SK-N-SH (cell line): Measurements from ENCODE around the gene CENPE. TPM values are rescaled to one million over a fixed set of nuclear protein-coding genes. Genes with fewer than 3 reads are reported as not detected.

Source experiments
- CTCF ChIA-PET: fragments of 300-600, 350-600 bp; formaldehyde crosslinking; extraction: SDS; loops from one replicate; lab custom pipeline; 2021; lab: Yijun Ruan, JAX
- POLR2A ChIA-PET: fragments of 350-600 bp; sonication (Branson Sonifier 250); formaldehyde crosslinking; extraction: SDS; loops from one replicate; lab custom pipeline; 2020; ENCODE audit warnings: antibody characterized with exemption, inconsistent platforms; lab: Yijun Ruan, JAX
- DNase-seq: peaks from one replicate; pipeline ENCODE4 v3.0.0; 2012
- H2AFZ ChIP-seq: fragments of 200-600 bp; sonication (generic); 2 replicates; pipeline ENCODE4 v1.8.1; 2016; ENCODE audit warnings: antibody characterized with exemption, mild to moderate bottlenecking, low read depth
- H3F3A ChIP-seq: fragments of 200-600 bp; sonication (generic); replicated peaks from 2 replicates; pipeline ENCODE3; 2016; ENCODE audit warnings: antibody characterized with exemption, mild to moderate bottlenecking; ENCODE audit not compliant: insufficient read depth
- H3K27ac ChIP-seq, 2 experiments: fragments of 200-500 bp in 1 of 2; fragments of 200-600 bp in 1 of 2; sonication (Bioruptor generic) in 1 of 2; sonication (generic), shearing (Covaris generic) in 1 of 2; 2 replicates each; pipeline versions ENCODE4 v1.5.1 to v1.6.1; 2014 to 2016; ENCODE audit warnings: low read depth in 2 of 2, inconsistent platforms in 1 of 2, low read length in 1 of 2, mild to moderate bottlenecking in 1 of 2, mixed read lengths in 1 of 2
- H3K27me3 ChIP-seq: fragments of 200-600 bp; sonication (generic), shearing (Covaris generic); 2 replicates; pipeline ENCODE4 v1.6.1; 2016; ENCODE audit warnings: mixed run types; ENCODE audit not compliant: insufficient read depth
- H3K36me3 ChIP-seq, 2 experiments: fragments of 200-500 bp in 1 of 2; fragments of 200-600 bp in 1 of 2; sonication (Bioruptor generic) in 1 of 2; sonication (generic) in 1 of 2; replicated peaks in 1 of 2; 2 replicates each; pipeline versions ENCODE3 to v1.5.1; 2014 to 2016; ENCODE audit warnings: low read length in 1 of 2, mild to moderate bottlenecking in 1 of 2; ENCODE audit not compliant: insufficient read depth in 2 of 2, control insufficient read depth in 1 of 2
- H3K4me1 ChIP-seq, 2 experiments: fragments of 200-500 bp in 1 of 2; fragments of 200-600 bp in 1 of 2; sonication (Bioruptor generic) in 1 of 2; sonication (generic), shearing (Covaris generic) in 1 of 2; 2 replicates each; pipeline versions ENCODE4 v1.5.1 to v1.6.1; 2014 to 2016; ENCODE audit warnings: low read depth in 1 of 2, low read length in 1 of 2, mixed run types in 1 of 2; ENCODE audit not compliant: insufficient read depth in 2 of 2, control insufficient read depth in 1 of 2
- H3K4me2 ChIP-seq: fragments of 200-600 bp; sonication (generic), shearing (Covaris generic); 2 replicates; pipeline ENCODE4 v1.6.1; 2017; ENCODE audit warnings: mixed run types
- H3K4me3 ChIP-seq, 2 experiments: fragments of 200-500 bp in 1 of 2; fragments of 200-600 bp in 1 of 2; sonication (Bioruptor generic) in 1 of 2; sonication (generic), shearing (Covaris generic) in 1 of 2; 2 replicates each; pipeline versions ENCODE4 v1.5.1 to v1.8.1; 2014 to 2016; ENCODE audit warnings: low read depth in 2 of 2, inconsistent platforms in 1 of 2, low read length in 1 of 2, mild to moderate bottlenecking in 1 of 2, mixed read lengths in 1 of 2, moderate library complexity in 1 of 2
- H3K79me2 ChIP-seq: fragments of 200-600 bp; sonication (generic); 2 replicates; pipeline ENCODE4 v1.8.1; 2017; ENCODE audit warnings: mild to moderate bottlenecking; ENCODE audit not compliant: insufficient read depth
- H3K9ac ChIP-seq: fragments of 200-600 bp; sonication (generic); 2 replicates; pipeline ENCODE4 v1.6.1; 2017; ENCODE audit warnings: mixed run types
- H3K9me2 ChIP-seq: fragments of 200-600 bp; sonication (generic); 2 replicates; pipeline ENCODE4 v1.6.1; 2017; ENCODE audit warnings: mixed run types
- H3K9me3 ChIP-seq: fragments of 200-600 bp; sonication (generic); 2 replicates; pipeline ENCODE4 v1.6.1; 2017; ENCODE audit warnings: mixed run types, mild to moderate bottlenecking, moderate library complexity
- H4K20me1 ChIP-seq: fragments of 200-600 bp; sonication (generic); 2 replicates; pipeline ENCODE4 v1.6.1; 2017; ENCODE audit warnings: mild to moderate bottlenecking, mixed run types; ENCODE audit not compliant: insufficient read depth
- FOSL2 ChIP-seq: IDR thresholded peaks from 2 replicates; pipeline ENCODE4 v1.4.0; 2012; ENCODE audit warnings: low read depth, mild to moderate bottlenecking, moderate library complexity, borderline replicate concordance
- JUND ChIP-seq: IDR thresholded peaks from 2 replicates; pipeline ENCODE4 v1.4.0; 2012
- MXI1 ChIP-seq: IDR thresholded peaks from 2 replicates; pipeline ENCODE4 v1.6.1; 2012; ENCODE audit warnings: mild to moderate bottlenecking, low read depth, low read length, improper control_type of control experiment
- TCF12 ChIP-seq: IDR thresholded peaks from 2 replicates; pipeline ENCODE4 v1.4.0; 2012
- WGBS: methylation state at CpG from one replicate; pipeline ENCODE4 v1.1.6; 2017; ENCODE audit warnings: low lambda C conversion rate; 5-methylcytosine and 5-hydroxymethylcytosine counted together
- polyA plus RNA-seq, 3 experiments: library from polyadenylated mRNA; depleted of rRNA; stranded (reverse); fragments of >200 nt; gene quantifications; 2 replicates each; pipeline ENCODE4 v1.2.3, GENCODE V29; 2012
- TF ChIP-seq, protein P1 (sequence below): IDR thresholded peaks from 2 replicates; pipeline ENCODE4 v1.6.1; 2012; ENCODE audit warnings: mild to moderate bottlenecking, low read depth, low read length, moderate library complexity
- TF ChIP-seq, protein P2 (sequence below): fragments of 200-600 bp; sonication (generic); IDR thresholded peaks from 2 replicates; pipeline ENCODE4 v1.6.1; 2017; ENCODE audit warnings: antibody characterized with exemption, mild to moderate bottlenecking, moderate library complexity
- TF ChIP-seq, protein P3 (sequence below): fragments of 150-350 bp; IDR thresholded peaks from 2 replicates; pipeline ENCODE4 v1.6.1; 2016; ENCODE audit warnings: mild to moderate bottlenecking, low read depth, low read length

CENPE gene
- polyA plus RNA-seq, 1 of the 3 experiments (the other 2 are of a cell fraction): 1.7 TPM

DNA sequence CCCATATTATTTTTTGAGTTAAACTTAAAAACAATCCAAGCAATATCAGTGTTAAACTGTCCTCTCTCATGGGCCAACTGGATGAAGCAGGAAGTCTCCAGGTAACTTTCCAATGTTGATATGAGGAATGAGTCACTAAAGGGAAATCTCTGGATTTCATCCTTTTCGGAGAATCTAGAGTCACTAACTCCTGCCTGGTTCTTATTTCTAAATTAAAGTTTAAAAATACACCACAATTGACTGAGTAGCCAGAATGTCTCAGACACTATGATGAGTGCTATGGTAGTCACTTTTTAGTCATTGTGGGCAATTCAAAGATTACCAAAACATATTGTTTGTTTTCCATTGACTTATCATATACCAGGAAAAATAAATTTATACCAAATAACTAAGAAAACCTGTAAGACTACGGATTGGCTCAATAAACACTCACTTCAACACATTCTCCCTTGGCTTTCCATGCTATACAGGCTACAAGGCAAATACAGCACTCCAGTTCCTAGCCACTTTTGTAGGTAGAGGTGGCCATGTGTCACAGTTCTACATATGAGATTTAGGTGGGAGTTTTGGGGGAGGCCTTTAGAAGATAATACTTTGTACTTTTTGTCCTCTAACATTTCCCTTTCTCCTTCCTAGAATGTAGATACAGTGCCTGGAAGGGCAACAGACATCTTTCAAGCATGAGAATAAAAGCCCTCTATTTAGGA lies 130.1 kb downstream of the CENPE start:
- 51% methylated on average over 2 of the region's 2 CpGs for WGBS
- Histone ChIP-seq H2AFZ (no peak overlapping the region), H3K79me2 (peaks cover 37% of the 10 kb centered on the region), H3K9me2 (no peaks in the 10 kb centered on the region), H3K9me3 (no peaks in the 10 kb centered on the region), H3K36me3 (peaks cover 10 to 26% of the 10 kb centered on the region in 2 experiments), H3K4me1 (peaks cover 0 to 7% of the 10 kb centered on the region in 2 experiments; a peak in 1 of 4 replicates), H3K4me3 (no peak overlapping the region), H4K20me1 (no peaks in the 10 kb centered on the region), H3K27ac (no peak overlapping the region; a peak in 1 of 4 replicates), H3K9ac (no peak overlapping the region), H3K4me2 (no peak overlapping the region), H3F3A (peaks cover 7% of the 10 kb centered on the region), H3K27me3 (no peaks in the 10 kb centered on the region)
- POLR2A ChIA-PET: no interaction called here
- CTCF ChIA-PET: no interaction called here
- TF ChIP-seq, protein P1, sequence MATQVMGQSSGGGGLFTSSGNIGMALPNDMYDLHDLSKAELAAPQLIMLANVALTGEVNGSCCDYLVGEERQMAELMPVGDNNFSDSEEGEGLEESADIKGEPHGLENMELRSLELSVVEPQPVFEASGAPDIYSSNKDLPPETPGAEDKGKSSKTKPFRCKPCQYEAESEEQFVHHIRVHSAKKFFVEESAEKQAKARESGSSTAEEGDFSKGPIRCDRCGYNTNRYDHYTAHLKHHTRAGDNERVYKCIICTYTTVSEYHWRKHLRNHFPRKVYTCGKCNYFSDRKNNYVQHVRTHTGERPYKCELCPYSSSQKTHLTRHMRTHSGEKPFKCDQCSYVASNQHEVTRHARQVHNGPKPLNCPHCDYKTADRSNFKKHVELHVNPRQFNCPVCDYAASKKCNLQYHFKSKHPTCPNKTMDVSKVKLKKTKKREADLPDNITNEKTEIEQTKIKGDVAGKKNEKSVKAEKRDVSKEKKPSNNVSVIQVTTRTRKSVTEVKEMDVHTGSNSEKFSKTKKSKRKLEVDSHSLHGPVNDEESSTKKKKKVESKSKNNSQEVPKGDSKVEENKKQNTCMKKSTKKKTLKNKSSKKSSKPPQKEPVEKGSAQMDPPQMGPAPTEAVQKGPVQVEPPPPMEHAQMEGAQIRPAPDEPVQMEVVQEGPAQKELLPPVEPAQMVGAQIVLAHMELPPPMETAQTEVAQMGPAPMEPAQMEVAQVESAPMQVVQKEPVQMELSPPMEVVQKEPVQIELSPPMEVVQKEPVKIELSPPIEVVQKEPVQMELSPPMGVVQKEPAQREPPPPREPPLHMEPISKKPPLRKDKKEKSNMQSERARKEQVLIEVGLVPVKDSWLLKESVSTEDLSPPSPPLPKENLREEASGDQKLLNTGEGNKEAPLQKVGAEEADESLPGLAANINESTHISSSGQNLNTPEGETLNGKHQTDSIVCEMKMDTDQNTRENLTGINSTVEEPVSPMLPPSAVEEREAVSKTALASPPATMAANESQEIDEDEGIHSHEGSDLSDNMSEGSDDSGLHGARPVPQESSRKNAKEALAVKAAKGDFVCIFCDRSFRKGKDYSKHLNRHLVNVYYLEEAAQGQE: no peak
- TF ChIP-seq, protein P2, sequence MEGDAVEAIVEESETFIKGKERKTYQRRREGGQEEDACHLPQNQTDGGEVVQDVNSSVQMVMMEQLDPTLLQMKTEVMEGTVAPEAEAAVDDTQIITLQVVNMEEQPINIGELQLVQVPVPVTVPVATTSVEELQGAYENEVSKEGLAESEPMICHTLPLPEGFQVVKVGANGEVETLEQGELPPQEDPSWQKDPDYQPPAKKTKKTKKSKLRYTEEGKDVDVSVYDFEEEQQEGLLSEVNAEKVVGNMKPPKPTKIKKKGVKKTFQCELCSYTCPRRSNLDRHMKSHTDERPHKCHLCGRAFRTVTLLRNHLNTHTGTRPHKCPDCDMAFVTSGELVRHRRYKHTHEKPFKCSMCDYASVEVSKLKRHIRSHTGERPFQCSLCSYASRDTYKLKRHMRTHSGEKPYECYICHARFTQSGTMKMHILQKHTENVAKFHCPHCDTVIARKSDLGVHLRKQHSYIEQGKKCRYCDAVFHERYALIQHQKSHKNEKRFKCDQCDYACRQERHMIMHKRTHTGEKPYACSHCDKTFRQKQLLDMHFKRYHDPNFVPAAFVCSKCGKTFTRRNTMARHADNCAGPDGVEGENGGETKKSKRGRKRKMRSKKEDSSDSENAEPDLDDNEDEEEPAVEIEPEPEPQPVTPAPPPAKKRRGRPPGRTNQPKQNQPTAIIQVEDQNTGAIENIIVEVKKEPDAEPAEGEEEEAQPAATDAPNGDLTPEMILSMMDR: no peak
- no peak for TF ChIP-seq MXI1
- TF ChIP-seq JUND: 0 out of 2 replicates have a peak, but pooled peaks have one; percentile 18
- TF ChIP-seq, protein P3, sequence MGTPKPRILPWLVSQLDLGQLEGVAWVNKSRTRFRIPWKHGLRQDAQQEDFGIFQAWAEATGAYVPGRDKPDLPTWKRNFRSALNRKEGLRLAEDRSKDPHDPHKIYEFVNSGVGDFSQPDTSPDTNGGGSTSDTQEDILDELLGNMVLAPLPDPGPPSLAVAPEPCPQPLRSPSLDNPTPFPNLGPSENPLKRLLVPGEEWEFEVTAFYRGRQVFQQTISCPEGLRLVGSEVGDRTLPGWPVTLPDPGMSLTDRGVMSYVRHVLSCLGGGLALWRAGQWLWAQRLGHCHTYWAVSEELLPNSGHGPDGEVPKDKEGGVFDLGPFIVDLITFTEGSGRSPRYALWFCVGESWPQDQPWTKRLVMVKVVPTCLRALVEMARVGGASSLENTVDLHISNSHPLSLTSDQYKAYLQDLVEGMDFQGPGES: no peak
- TF ChIP-seq TCF12: no peak
- DNase-seq: no peak

DNA sequence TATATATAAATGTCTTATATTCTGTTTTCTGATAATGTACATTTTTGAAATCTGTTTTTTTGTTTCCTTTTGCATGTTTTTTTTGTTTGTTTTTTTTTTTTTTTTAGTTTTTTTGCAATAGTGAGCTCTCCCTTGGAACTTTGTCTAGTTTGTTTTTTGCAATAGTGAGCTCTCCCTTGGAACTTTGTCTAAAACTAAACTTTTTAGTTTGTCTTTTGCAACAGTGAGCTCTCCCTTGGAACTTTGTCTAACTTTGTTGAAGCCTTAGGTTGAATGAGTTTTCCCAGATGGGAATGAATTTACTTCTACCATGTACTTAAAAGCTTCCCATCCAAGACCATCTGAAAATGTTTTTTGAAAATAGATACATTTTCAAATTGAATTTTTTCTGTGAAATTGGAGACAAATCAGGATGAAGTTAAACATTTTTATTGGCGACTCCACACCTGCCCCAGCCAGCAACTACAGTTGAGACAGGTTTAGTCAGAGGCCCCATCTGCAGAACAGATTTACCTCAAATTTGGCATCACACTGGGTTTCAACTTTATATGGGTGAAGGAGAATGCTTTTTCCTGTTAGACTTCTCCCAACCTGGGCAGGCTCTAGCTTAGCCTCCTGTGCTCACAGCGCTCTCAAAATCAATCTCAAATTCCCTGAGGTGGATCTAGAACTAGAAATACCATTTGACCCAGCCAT lies 137.5 kb downstream of the CENPE start:
- Histone ChIP-seq H3K27me3 (no peaks in the 10 kb centered on the region), H4K20me1 (no peaks in the 10 kb centered on the region), H3K4me1 (no peaks in the 10 kb centered on the region), H3K4me2 (no peak overlapping the region), H3F3A (no peaks in the 10 kb centered on the region), H3K36me3 (peaks cover 4 to 33% of the 10 kb centered on the region in 2 experiments), H2AFZ (no peak overlapping the region), H3K9me3 (no peaks in the 10 kb centered on the region), H3K9ac (no peak overlapping the region), H3K27ac (no peak overlapping the region), H3K4me3 (no peak overlapping the region), H3K9me2 (no peaks in the 10 kb centered on the region), H3K79me2 (peaks cover 4% of the 10 kb centered on the region)
- DNase-seq: no peak
- CTCF ChIA-PET: interaction anchor here (1.1 kb wide), 1 partner anchor 17 kb away, joined by 3 read pairs; no protein-coding TSS in a partner anchor
- POLR2A ChIA-PET: no interaction called here
- WGBS: 100% methylated on average over 2 of the region's 2 CpGs
- no peak for TF ChIP-seq TCF12
- no peak for TF ChIP-seq FOSL2
- no peak for TF ChIP-seq MXI1

Other genes with a start within 250 kb of the CENPE start
- gene SLC9B1, start 178.6 kb downstream of the CENPE start, polyA plus RNA-seq (2012; rRNA removed): 0.21 and 0.37 TPM in 2 replicates
- gene SLC9B2, start 121.6 kb downstream of the CENPE start, polyA plus RNA-seq (2012; rRNA removed): 11.2 and 16.0 TPM in 2 replicates
- gene BDH2, start 98.5 kb downstream of the CENPE start, polyA plus RNA-seq (2012; rRNA removed): 57.8 and 95.4 TPM in 2 replicates